ENCODE results near the gene CNTNAP2.

The CNTNAP2 gene

GRCh38 chr7:148175512-148175911 is 2058.9 kb downstream of the CNTNAP2 start:
- ATAC-seq (replicated peaks) (no peak), DNase-seq (no peak)
- no peaks in the 10 kb centered on the region for H3K36me3 Mint-ChIP-seq (ENCODE audit: insufficient read depth)
- no peak overlapping the region for H3K4me3 Mint-ChIP-seq
- H3K4me1 Mint-ChIP-seq (ENCODE audit: low read depth in 2 of 2) = no peaks in the 10 kb centered on the region
- H3K27ac Mint-ChIP-seq = no peak overlapping the region
- peaks cover 0 to 11% of the 10 kb centered on the region in 2 donors for H3K27me3 Mint-ChIP-seq
- H3K9me3 Mint-ChIP-seq = peaks cover 0 to 4% of the 10 kb centered on the region in 2 donors

GRCh38 chr7:148177972-148178371 is 2061.4 kb downstream of the CNTNAP2 start:
- Mint-ChIP-seq H3K4me1 (ENCODE audit: low read depth in 2 of 2) (no peaks in the 10 kb centered on the region), H3K9me3 (peaks cover 0 to 4% of the 10 kb centered on the region in 2 donors), H3K4me3 (no peak overlapping the region), H3K36me3 (ENCODE audit: insufficient read depth) (no peaks in the 10 kb centered on the region), H3K27me3 (peaks cover 0 to 11% of the 10 kb centered on the region in 2 donors), H3K27ac (no peak overlapping the region)
- no peak for DNase-seq
- no peak for ATAC-seq (replicated peaks)

DNA sequence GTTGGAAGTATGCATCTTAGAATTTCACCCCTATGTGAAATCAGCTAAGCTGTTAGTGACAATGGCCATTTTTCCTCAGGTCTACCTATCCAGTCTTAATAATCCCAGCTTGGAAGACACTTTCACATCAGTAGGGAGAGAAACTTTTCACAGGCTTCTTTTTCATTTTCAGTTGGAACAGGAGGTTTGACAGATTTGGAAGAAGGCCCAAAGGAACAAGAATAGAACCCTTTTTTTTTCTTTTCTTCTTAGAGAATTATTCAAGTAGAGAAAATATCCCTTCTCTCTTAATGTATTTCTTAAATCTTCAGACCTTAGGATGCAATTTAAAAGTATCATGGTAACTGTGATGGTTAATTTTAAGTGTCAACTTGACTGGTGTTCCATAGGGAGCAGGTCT is 2063.5 kb downstream of the CNTNAP2 start:
- Mint-ChIP-seq H3K36me3 (ENCODE audit: insufficient read depth) (no peaks in the 10 kb centered on the region), H3K4me1 (ENCODE audit: low read depth in 2 of 2) (no peaks in the 10 kb centered on the region), H3K9me3 (peaks cover 0 to 4% of the 10 kb centered on the region in 2 donors), H3K4me3 (no peak overlapping the region), H3K27me3 (peaks cover 0 to 11% of the 10 kb centered on the region in 2 donors), H3K27ac (no peak overlapping the region)
- ATAC-seq (replicated peaks) (no peak), DNase-seq (no peak)

- Mint-ChIP-seq H3K27ac (no peak overlapping the region), H3K27me3 (peaks cover 0 to under 1% of the 10 kb centered on the region in 2 donors), H3K36me3 (ENCODE audit: insufficient read depth) (no peaks in the 10 kb centered on the region), H3K4me3 (no peak overlapping the region), H3K4me1 (ENCODE audit: low read depth in 2 of 2) (no peaks in the 10 kb centered on the region), H3K9me3 (no peaks in the 10 kb centered on the region)
- DNase-seq = no peak
- no peak for ATAC-seq (replicated peaks)
Observed at GRCh38 chr7:148182264-148182663, 2065.7 kb downstream of the CNTNAP2 start.

- Mint-ChIP-seq H3K4me3 (no peak overlapping the region), H3K9me3 (no peaks in the 10 kb centered on the region), H3K36me3 (ENCODE audit: insufficient read depth) (no peaks in the 10 kb centered on the region), H3K27me3 (no peaks in the 10 kb centered on the region), H3K27ac (no peak overlapping the region), H3K4me1 (ENCODE audit: low read depth in 2 of 2) (no peaks in the 10 kb centered on the region)
- ATAC-seq (replicated peaks) = no peak
- DNase-seq = no peak
Observed at GRCh38 chr7:148185041-148185440, 2068.4 kb downstream of the CNTNAP2 start.

- no peak for ATAC-seq (replicated peaks)
- Mint-ChIP-seq H3K4me1 (ENCODE audit: low read depth in 2 of 2) (no peaks in the 10 kb centered on the region), H3K27ac (no peak overlapping the region), H3K36me3 (ENCODE audit: insufficient read depth) (no peaks in the 10 kb centered on the region), H3K9me3 (no peaks in the 10 kb centered on the region), H3K27me3 (no peaks in the 10 kb centered on the region), H3K4me3 (no peak overlapping the region)
- DNase-seq = no peak
Observed at GRCh38 chr7:148187471-148187870, 2070.9 kb downstream of the CNTNAP2 start.

- Mint-ChIP-seq H3K4me3 (no peak overlapping the region), H3K27me3 (no peaks in the 10 kb centered on the region), H3K36me3 (ENCODE audit: insufficient read depth) (no peaks in the 10 kb centered on the region), H3K9me3 (no peaks in the 10 kb centered on the region), H3K27ac (no peak overlapping the region), H3K4me1 (ENCODE audit: low read depth in 2 of 2) (no peaks in the 10 kb centered on the region)
- ATAC-seq (replicated peaks) = no peak
- DNase-seq = no peak
Observed at GRCh38 chr7:148191391-148192065, 2074.9 kb downstream of the CNTNAP2 start.

DNA sequence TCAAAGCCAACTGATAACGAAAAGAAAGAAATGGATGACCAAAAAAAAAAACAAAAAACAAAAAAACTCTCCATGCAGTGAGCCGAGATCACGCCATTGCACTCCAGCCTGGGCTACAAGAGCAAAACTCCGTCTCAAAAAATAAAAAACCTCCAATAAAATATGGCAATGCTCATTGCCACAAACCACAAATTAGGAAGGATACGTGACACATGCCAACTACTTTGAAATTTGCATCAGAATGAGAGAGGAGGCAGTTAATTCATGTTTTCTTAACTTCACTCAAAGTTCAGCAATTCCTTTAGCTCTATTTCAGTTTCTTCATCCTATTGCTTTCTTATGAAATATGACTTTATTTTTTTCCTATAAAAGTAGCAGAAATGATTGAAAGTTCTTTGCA is 2075.9 kb downstream of the CNTNAP2 start:
- DNase-seq (no peak), ATAC-seq (replicated peaks) (no peak)
- no peaks in the 10 kb centered on the region for H3K4me1 Mint-ChIP-seq (ENCODE audit: low read depth in 2 of 2)
- no peak overlapping the region for H3K27ac Mint-ChIP-seq
- H3K36me3 Mint-ChIP-seq (ENCODE audit: insufficient read depth) = no peaks in the 10 kb centered on the region
- H3K9me3 Mint-ChIP-seq = no peaks in the 10 kb centered on the region
- no peak overlapping the region for H3K4me3 Mint-ChIP-seq
- no peaks in the 10 kb centered on the region for H3K27me3 Mint-ChIP-seq

GRCh38 chr7:148201992-148202391 is 2085.4 kb downstream of the CNTNAP2 start:
- Mint-ChIP-seq H3K9me3 (peaks cover 0 to 3% of the 10 kb centered on the region in 2 donors), H3K4me1 (ENCODE audit: low read depth in 2 of 2) (no peaks in the 10 kb centered on the region), H3K27ac (no peak overlapping the region), H3K36me3 (ENCODE audit: insufficient read depth) (no peaks in the 10 kb centered on the region), H3K27me3 (peaks cover 6 to 19% of the 10 kb centered on the region in 2 donors), H3K4me3 (no peak overlapping the region)
- DNase-seq = no peak
- ATAC-seq (replicated peaks) = no peak

GRCh38 chr7:148204639-148205304 is 2088.2 kb downstream of the CNTNAP2 start:
- H3K4me1 Mint-ChIP-seq (ENCODE audit: low read depth in 2 of 2) = no peaks in the 10 kb centered on the region
- no peak for DNase-seq
- no peak overlapping the region for H3K27ac Mint-ChIP-seq
- H3K36me3 Mint-ChIP-seq (ENCODE audit: insufficient read depth) = no peaks in the 10 kb centered on the region
- ATAC-seq (replicated peaks) = no peak
- H3K27me3 Mint-ChIP-seq = peaks cover 10 to 21% of the 10 kb centered on the region in 2 donors
- peaks cover 2 to 7% of the 10 kb centered on the region in 2 donors for H3K9me3 Mint-ChIP-seq
- H3K4me3 Mint-ChIP-seq = no peak overlapping the region

GRCh38 chr7:148209643-148210190 is 2093.1 kb downstream of the CNTNAP2 start:
- ATAC-seq (replicated peaks) = no peak
- no peak for DNase-seq
- no peaks in the 10 kb centered on the region for H3K4me1 Mint-ChIP-seq (ENCODE audit: low read depth in 2 of 2)

DNA sequence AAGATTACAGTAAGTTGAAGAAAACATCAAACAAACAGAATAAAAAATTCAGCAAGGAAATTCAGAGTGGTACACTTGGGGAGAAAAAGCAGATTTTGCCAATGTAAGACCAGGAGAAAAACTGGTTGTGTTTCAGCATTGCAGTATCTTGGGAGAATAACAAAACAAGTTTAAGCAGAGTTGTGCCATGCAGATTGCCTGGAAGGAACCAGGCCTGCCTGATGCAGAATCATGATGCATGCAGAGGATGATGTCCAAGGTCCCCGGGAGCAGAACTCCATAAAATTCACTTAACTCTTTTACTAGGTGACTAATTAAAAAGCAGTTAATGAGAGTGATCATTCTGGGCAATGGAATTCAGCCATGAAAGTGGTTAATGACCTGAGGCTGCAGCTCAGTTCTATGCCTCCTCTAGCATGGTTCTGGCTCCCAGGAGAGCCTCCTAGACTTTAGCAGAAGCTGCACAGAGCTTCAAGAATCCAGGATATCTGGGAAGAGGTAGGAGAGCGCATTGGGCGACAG is 2094.3 kb downstream of the CNTNAP2 start:
- Mint-ChIP-seq H3K9me3 (peaks cover 2 to 7% of the 10 kb centered on the region in 2 donors), H3K27ac (no peak overlapping the region), H3K4me1 (ENCODE audit: low read depth in 2 of 2) (no peaks in the 10 kb centered on the region), H3K36me3 (ENCODE audit: insufficient read depth) (no peaks in the 10 kb centered on the region), H3K4me3 (no peak overlapping the region), H3K27me3 (peaks cover 16 to 27% of the 10 kb centered on the region in 2 donors)
- DNase-seq (no peak), ATAC-seq (replicated peaks) (no peak)

More at GRCh38 chr7:148209643-148210190, 2093.1 kb downstream of the CNTNAP2 start:
- Mint-ChIP-seq H3K36me3 (ENCODE audit: insufficient read depth) (no peaks in the 10 kb centered on the region), H3K27ac (no peak overlapping the region), H3K9me3 (peaks cover 2 to 7% of the 10 kb centered on the region in 2 donors), H3K4me3 (no peak overlapping the region), H3K27me3 (peaks cover 16 to 27% of the 10 kb centered on the region in 2 donors)

DNA sequence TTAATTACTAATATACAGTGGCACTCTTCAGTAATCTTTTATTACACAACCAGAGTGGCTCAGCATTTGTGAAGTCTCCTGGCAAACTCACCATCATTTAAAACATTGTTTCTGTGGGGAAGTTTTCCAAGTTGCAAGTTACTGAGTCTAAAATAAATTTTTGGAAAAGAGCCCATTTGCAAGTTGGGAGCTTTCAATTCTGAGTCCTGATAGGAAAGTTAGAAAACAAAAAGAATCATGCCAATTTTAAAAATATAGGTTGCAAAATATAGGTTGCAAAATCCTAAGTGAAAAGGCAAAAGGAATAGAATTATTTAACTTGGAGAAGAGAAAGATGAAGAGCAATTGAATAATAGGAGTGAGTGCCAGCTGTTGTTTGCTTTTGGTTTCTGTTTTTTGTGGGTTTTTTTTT is 2095.1 kb downstream of the CNTNAP2 start:
- H3K27me3 Mint-ChIP-seq = peaks cover 13 to 27% of the 10 kb centered on the region in 2 donors

GRCh38 chr7:148212731-148213130 is 2096.1 kb downstream of the CNTNAP2 start:
- Mint-ChIP-seq H3K36me3 (ENCODE audit: insufficient read depth) (no peaks in the 10 kb centered on the region), H3K4me1 (ENCODE audit: low read depth in 2 of 2) (no peaks in the 10 kb centered on the region), H3K27me3 (peaks cover 6 to 21% of the 10 kb centered on the region in 2 donors), H3K9me3 (peaks cover 0 to 2% of the 10 kb centered on the region in 2 donors), H3K4me3 (no peak overlapping the region), H3K27ac (no peak overlapping the region)
- ATAC-seq (replicated peaks) (no peak), DNase-seq (no peak)

More for the DNA sequence above, 2095.1 kb downstream of the CNTNAP2 start:
- DNase-seq = no peak
- Mint-ChIP-seq H3K4me1 (ENCODE audit: low read depth in 2 of 2) (no peaks in the 10 kb centered on the region), H3K9me3 (peaks cover 2 to 7% of the 10 kb centered on the region in 2 donors), H3K4me3 (no peak overlapping the region), H3K27ac (no peak overlapping the region), H3K36me3 (ENCODE audit: insufficient read depth) (no peaks in the 10 kb centered on the region)
- no peak for ATAC-seq (replicated peaks)

Measured in effector memory CD8-positive, alpha-beta T cell (primary cell).